ENCODE measurements around the gene EDIL3.

- TF ChIP-seq, protein P1, sequence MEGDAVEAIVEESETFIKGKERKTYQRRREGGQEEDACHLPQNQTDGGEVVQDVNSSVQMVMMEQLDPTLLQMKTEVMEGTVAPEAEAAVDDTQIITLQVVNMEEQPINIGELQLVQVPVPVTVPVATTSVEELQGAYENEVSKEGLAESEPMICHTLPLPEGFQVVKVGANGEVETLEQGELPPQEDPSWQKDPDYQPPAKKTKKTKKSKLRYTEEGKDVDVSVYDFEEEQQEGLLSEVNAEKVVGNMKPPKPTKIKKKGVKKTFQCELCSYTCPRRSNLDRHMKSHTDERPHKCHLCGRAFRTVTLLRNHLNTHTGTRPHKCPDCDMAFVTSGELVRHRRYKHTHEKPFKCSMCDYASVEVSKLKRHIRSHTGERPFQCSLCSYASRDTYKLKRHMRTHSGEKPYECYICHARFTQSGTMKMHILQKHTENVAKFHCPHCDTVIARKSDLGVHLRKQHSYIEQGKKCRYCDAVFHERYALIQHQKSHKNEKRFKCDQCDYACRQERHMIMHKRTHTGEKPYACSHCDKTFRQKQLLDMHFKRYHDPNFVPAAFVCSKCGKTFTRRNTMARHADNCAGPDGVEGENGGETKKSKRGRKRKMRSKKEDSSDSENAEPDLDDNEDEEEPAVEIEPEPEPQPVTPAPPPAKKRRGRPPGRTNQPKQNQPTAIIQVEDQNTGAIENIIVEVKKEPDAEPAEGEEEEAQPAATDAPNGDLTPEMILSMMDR (IDR thresholded peaks at IDR 0.05): no peak
- TF ChIP-seq POLR2AphosphoS5 (IDR thresholded peaks at IDR 0.05): no peak
- TF ChIP-seq POLR2A (IDR thresholded peaks at IDR 0.05): no peak
- TF ChIP-seq EP300 (IDR thresholded peaks at IDR 0.05): no peak
These were observed 427.5 kb downstream of the EDIL3 start for GRCh38 chr5:83957188-83957587.

Measured in sigmoid colon (tissue), 4 donors.